GM19324 (cell line): ENCODE results near the gene TTLL1.

ENCODE experiments used
- ATAC-seq: cut with Tn5 transposase; IDR thresholded peaks from one replicate; pipeline ENCODE4 v1.9.1; 2021; ENCODE audit warnings: mild to moderate bottlenecking, moderate library complexity; ENCODE audit not compliant: unreplicated experiment, low FRiP score

Gene TTLL1

GRCh38 chr22:43014869-43015676 lies 74.1 kb downstream of the TTLL1 start, which contains the start of gene PACSIN2:
Gene PACSIN2 (minus strand): TSS chr22:43015149. CDS start chr22:42912080, 103,069 bp downstream.
- ATAC-seq, result peak; percentile 94

- peak; percentile 2 for ATAC-seq
Observed at GRCh38 chr22:43014316-43014868, 74.8 kb downstream of the TTLL1 start.

GRCh38 chr22:43013355-43014315 lies 75.6 kb downstream of the TTLL1 start:
- ATAC-seq, result no peak

- ATAC-seq, result no peak
Observed at GRCh38 chr22:43012390-43012789, 76.8 kb downstream of the TTLL1 start.

- no peak for ATAC-seq
Observed at GRCh38 chr22:43011079-43011478, 78.1 kb downstream of the TTLL1 start.

GRCh38 chr22:43009444-43009843 lies 79.7 kb downstream of the TTLL1 start:
- no peak for ATAC-seq

GRCh38 chr22:43008921-43009320 lies 80.3 kb downstream of the TTLL1 start:
- no peak for ATAC-seq

- no peak for ATAC-seq
Observed at GRCh38 chr22:43008509-43008908, 80.7 kb downstream of the TTLL1 start.

GRCh38 chr22:43007519-43008102 lies 81.6 kb downstream of the TTLL1 start:
- no peak for ATAC-seq

GRCh38 chr22:43006753-43007152 lies 82.4 kb downstream of the TTLL1 start:
- no peak for ATAC-seq

- no peak for ATAC-seq
Observed at GRCh38 chr22:43006016-43006505, 83.1 kb downstream of the TTLL1 start.

GRCh38 chr22:43005106-43005505 lies 84.1 kb downstream of the TTLL1 start:
- no peak for ATAC-seq

GRCh38 chr22:43004362-43005035 lies 84.7 kb downstream of the TTLL1 start:
- ATAC-seq, result no peak

GRCh38 chr22:43002202-43002586 lies 87.0 kb downstream of the TTLL1 start:
- no peak for ATAC-seq

- no peak for ATAC-seq
Observed at GRCh38 chr22:43001271-43002201, 87.7 kb downstream of the TTLL1 start.

- no peak for ATAC-seq
Observed at GRCh38 chr22:43000441-43001175, 88.6 kb downstream of the TTLL1 start.

GRCh38 chr22:42997582-42998090 lies 91.6 kb downstream of the TTLL1 start:
- no peak for ATAC-seq
